HCT116 (cell line): ENCODE results near the gene SH2D3C. TPM values are rescaled to one million over a fixed set of nuclear protein-coding genes. Genes with fewer than 3 reads are reported as not detected.

ENCODE experiments used
- ATAC-seq: fragments of 200-7000 bp; cut with Tn5 transposase; 2 replicates; pipeline ENCODE4 v1.9.1; 2020; ENCODE audit warnings: mild to moderate bottlenecking, moderate library complexity
- BruUV-seq: library from RNA; stranded (reverse); fragments of 400-500 nt; replicated peaks from 2 replicates; lab custom pipeline; 2021; lab: Mats Ljungman, UMichigan
- CTCF ChIA-PET: fragments of 300-600 bp; sonication (Branson Sonifier 250); formaldehyde crosslinking; loops from one replicate; lab custom pipeline; 2021; ENCODE audit warnings: antibody characterized with exemption; lab: Charles Lee
- POLR2A ChIA-PET: fragments of 300-600, 350-600 bp; sonication (Branson Sonifier 250); formaldehyde crosslinking; loops from one replicate; lab custom pipeline; 2021; ENCODE audit warnings: antibody characterized with exemption; lab: Charles Lee
- RAD21 ChIA-PET, 2 experiments: fragments of 300-600 bp; sonication (Branson Sonifier 250); formaldehyde crosslinking; loops; one replicate each; lab custom pipeline; 2023; ENCODE audit warnings: low total read pairs in 2 of 2; ENCODE audit not compliant: uncharacterized antibody in 2 of 2, unreplicated experiment in 2 of 2, low non-redundant PET in 1 of 2; lab: Charles Lee
- DNase-seq: peaks from one replicate; pipeline ENCODE4 v3.0.0-alpha.2; 2010; ENCODE audit warnings: low read depth, low spot score
- H2AFZ ChIP-seq: fragments of 200-600 bp; shearing (Covaris generic), sonication (generic); 2 replicates; pipeline ENCODE4 v1.6.1; 2017; ENCODE audit warnings: low read depth, mixed run types, mixed read lengths, antibody characterized with exemption, low read length; ENCODE audit not compliant: poor library complexity, severe bottlenecking
- H3K27ac ChIP-seq: 2 replicates; pipeline ENCODE4 v1.5.1; 2012; ENCODE audit warnings: low read depth, low read length
- H3K27me3 ChIP-seq: fragments of 200-600 bp; sonication (generic); 2 replicates; pipeline ENCODE4 v1.6.1; 2016; ENCODE audit warnings: mixed run types, low read length, mixed read lengths; ENCODE audit not compliant: insufficient read depth
- H3K36me3 ChIP-seq, 2 experiments: fragments of 200-500 bp in 1 of 2; fragments of 200-600 bp in 1 of 2; sonication (Bioruptor generic) in 1 of 2; sonication (generic) in 1 of 2; 2 replicates each; pipeline versions ENCODE4 v1.5.1 to v1.6.1; 2014 to 2016; ENCODE audit warnings: low read length in 2 of 2, inconsistent platforms in 1 of 2, mixed read lengths in 1 of 2, mixed run types in 1 of 2; ENCODE audit not compliant: insufficient read depth in 2 of 2, control insufficient read depth in 1 of 2
- H3K4me1 ChIP-seq, 2 experiments: fragments of 200-600 bp in 1 of 2; sonication (generic) in 1 of 2; 2 replicates each; pipeline versions ENCODE4 v1.5.1 to v1.6.1; 2012 to 2017; ENCODE audit warnings: low read length in 2 of 2, inconsistent platforms in 1 of 2, mild to moderate bottlenecking in 1 of 2, mixed read lengths in 1 of 2, mixed run types in 1 of 2, moderate library complexity in 1 of 2; ENCODE audit not compliant: insufficient read depth in 2 of 2, control insufficient read depth in 1 of 2
- H3K4me2 ChIP-seq: fragments of 200-600 bp; sonication (generic); 2 replicates; pipeline ENCODE4 v1.6.1; 2017; ENCODE audit warnings: mixed run types, low read length, mixed read lengths
- H3K4me3 ChIP-seq, 2 experiments: fragments of 200-600 bp in 1 of 2; sonication (generic) in 1 of 2; replicated peaks in 1 of 2; 2 replicates each; pipeline ENCODE4 v1.5.1; 2011 to 2016; ENCODE audit warnings: low read length in 2 of 2, control low read depth in 1 of 2, low read depth in 1 of 2, mild to moderate bottlenecking in 1 of 2, mixed read lengths in 1 of 2, mixed run types in 1 of 2
- H3K79me2 ChIP-seq: fragments of 200-600 bp; sonication (generic); 2 replicates; pipeline ENCODE4 v1.6.1; 2017; ENCODE audit warnings: mild to moderate bottlenecking, mixed run types, low read length, moderate library complexity, mixed read lengths; ENCODE audit not compliant: insufficient read depth
- H3K9ac ChIP-seq: fragments of 200-600 bp; sonication (generic); 2 replicates; pipeline ENCODE4 v1.6.1; 2016; ENCODE audit warnings: low read length, mixed read lengths
- H3K9me2 ChIP-seq: fragments of 200-600 bp; sonication (generic), shearing (Covaris generic); 2 replicates; pipeline ENCODE4 v1.6.1; 2017; ENCODE audit warnings: mixed run types, mild to moderate bottlenecking, moderate library complexity; ENCODE audit not compliant: insufficient read depth
- H3K9me3 ChIP-seq, 2 experiments: fragments of 200-500 bp in 1 of 2; fragments of 200-600 bp in 1 of 2; sonication (Bioruptor generic) in 1 of 2; sonication (generic) in 1 of 2; 2 replicates each; pipeline ENCODE4 v1.6.1; 2014 to 2017; ENCODE audit warnings: low read length in 2 of 2, mixed read lengths in 2 of 2, inconsistent platforms in 1 of 2, low read depth in 1 of 2, mild to moderate bottlenecking in 1 of 2, mixed run types in 1 of 2, moderate library complexity in 1 of 2; ENCODE audit not compliant: control insufficient read depth in 1 of 2, insufficient read depth in 1 of 2
- H4K20me1 ChIP-seq: fragments of 200-600 bp; sonication (generic), shearing (Covaris generic); 2 replicates; pipeline ENCODE4 v1.6.1; 2017; ENCODE audit warnings: mixed run types, mild to moderate bottlenecking, moderate library complexity; ENCODE audit not compliant: insufficient read depth
- CBX3 ChIP-seq: IDR thresholded peaks from 2 replicates; pipeline ENCODE4 v1.6.1; 2012; ENCODE audit warnings: low read depth
- CEBPB ChIP-seq: IDR thresholded peaks from 2 replicates; pipeline ENCODE4 v1.6.1; 2012; ENCODE audit warnings: low read depth
- EGR1 ChIP-seq: IDR thresholded peaks from 2 replicates; pipeline ENCODE4 v1.6.1; 2012; ENCODE audit warnings: low read depth
- ELF1 ChIP-seq: IDR thresholded peaks from 2 replicates; pipeline ENCODE4 v1.6.1; 2012; ENCODE audit warnings: low read depth, borderline replicate concordance
- FOSL1 ChIP-seq: IDR thresholded peaks from 2 replicates; pipeline ENCODE4 v1.6.1; 2012; ENCODE audit warnings: low read depth
- JUND ChIP-seq: IDR thresholded peaks from 2 replicates; pipeline ENCODE4 v1.6.1; 2012
- POLR2A ChIP-seq: IDR thresholded peaks from 2 replicates; pipeline ENCODE4 v1.7.0; 2011; ENCODE audit warnings: borderline replicate concordance; ENCODE audit not compliant: insufficient read depth, insufficient read length; ENCODE audit errors: extremely low read depth
- POLR2AphosphoS5 ChIP-seq: IDR thresholded peaks from 2 replicates; pipeline ENCODE4 v1.6.1; 2011; ENCODE audit warnings: mild to moderate bottlenecking, low read depth, low read length, moderate library complexity
- RAD21 ChIP-seq: IDR thresholded peaks from 2 replicates; pipeline ENCODE4 v1.6.1; 2012; ENCODE audit warnings: low read depth, mild to moderate bottlenecking
- SIN3A ChIP-seq: IDR thresholded peaks from 2 replicates; pipeline ENCODE4 v1.6.1; 2012; ENCODE audit warnings: low read depth
- SP1 ChIP-seq: IDR thresholded peaks from 2 replicates; pipeline ENCODE4 v1.6.1; 2012; ENCODE audit warnings: low read depth
- SRF ChIP-seq: IDR thresholded peaks from 2 replicates; pipeline ENCODE4 v1.6.1; 2012; ENCODE audit warnings: low read depth
- YY1 ChIP-seq: IDR thresholded peaks from 2 replicates; pipeline ENCODE4 v1.6.1; 2011; ENCODE audit warnings: low read length, low read depth, moderate library complexity, mild to moderate bottlenecking; ENCODE audit not compliant: insufficient replicate concordance; ENCODE audit errors: extremely low read depth
- ZFX ChIP-seq: fragments of 450-650 bp; IDR thresholded peaks from 2 replicates; pipeline ENCODE4 v1.6.1; 2017
- intact Hi-C: fragments of 100-400 bp; cut with micrococcal nuclease; formaldehyde crosslinking; loops from 2 replicates; pipeline ENCODE4 v1.10.0; 2022
- total RNA-seq: library from RNA; stranded (reverse); gene quantifications from one replicate; pipeline ENCODE4 v1.2.1, GENCODE V29; 2021; ENCODE audit not compliant: unreplicated experiment
- TF ChIP-seq, protein P1 (sequence below): IDR thresholded peaks from 2 replicates; pipeline ENCODE4 v1.6.1; 2011; ENCODE audit warnings: mild to moderate bottlenecking, low read length, moderate library complexity; ENCODE audit not compliant: insufficient replicate concordance; ENCODE audit errors: extremely low read depth
- TF ChIP-seq, protein P2 (sequence below): IDR thresholded peaks from 2 replicates; pipeline ENCODE4 v1.6.1; 2012
- TF ChIP-seq, protein P3 (sequence below), 3 experiments: fragments of 200-600 bp in 1 of 3; sonication (generic) in 1 of 3; IDR thresholded peaks in 2 of 3; conservative IDR thresholded peaks in 1 of 3; 2 replicates each; pipeline ENCODE4 v1.5.1; 2012 to 2017; ENCODE audit warnings: low read depth in 2 of 3, low read length in 2 of 3, antibody characterized with exemption in 1 of 3, borderline replicate concordance in 1 of 3, control low read depth in 1 of 3, mild to moderate bottlenecking in 1 of 3, mixed read lengths in 1 of 3, mixed run types in 1 of 3, moderate library complexity in 1 of 3; ENCODE audit not compliant: insufficient read depth in 1 of 3
- TF ChIP-seq, protein P4 (sequence below): IDR thresholded peaks from 2 replicates; pipeline ENCODE4 v1.6.1; 2012; ENCODE audit warnings: low read depth
- TF ChIP-seq, protein P5 (sequence below): IDR thresholded peaks from 2 replicates; pipeline ENCODE4 v1.6.1; 2012

SH2D3C gene
- total RNA-seq, 1 experiment from 2014 or later, result 1.3 TPM

DNA sequence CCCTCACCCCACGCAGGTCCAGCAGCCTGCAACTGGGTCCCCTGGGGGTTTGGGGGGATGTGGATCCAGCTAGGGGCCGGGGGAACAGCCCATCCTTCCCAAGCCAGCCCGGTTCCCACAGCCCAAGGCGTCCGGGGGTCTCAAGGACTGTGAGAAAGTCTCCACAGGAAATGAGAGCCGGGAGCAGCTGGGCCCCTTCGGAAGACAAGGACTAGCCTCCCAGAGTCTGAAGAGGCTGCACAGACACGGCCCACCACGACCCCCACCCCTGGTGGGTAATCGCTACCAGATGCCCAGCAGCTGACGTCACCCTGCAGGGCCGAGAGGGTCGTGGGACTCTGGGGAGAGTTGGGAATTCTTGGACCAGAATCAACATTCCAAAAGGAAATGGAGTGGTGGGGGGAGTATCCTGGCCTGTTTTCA is 10.5 kb downstream of the SH2D3C start (continued):
- TF ChIP-seq, protein P1, sequence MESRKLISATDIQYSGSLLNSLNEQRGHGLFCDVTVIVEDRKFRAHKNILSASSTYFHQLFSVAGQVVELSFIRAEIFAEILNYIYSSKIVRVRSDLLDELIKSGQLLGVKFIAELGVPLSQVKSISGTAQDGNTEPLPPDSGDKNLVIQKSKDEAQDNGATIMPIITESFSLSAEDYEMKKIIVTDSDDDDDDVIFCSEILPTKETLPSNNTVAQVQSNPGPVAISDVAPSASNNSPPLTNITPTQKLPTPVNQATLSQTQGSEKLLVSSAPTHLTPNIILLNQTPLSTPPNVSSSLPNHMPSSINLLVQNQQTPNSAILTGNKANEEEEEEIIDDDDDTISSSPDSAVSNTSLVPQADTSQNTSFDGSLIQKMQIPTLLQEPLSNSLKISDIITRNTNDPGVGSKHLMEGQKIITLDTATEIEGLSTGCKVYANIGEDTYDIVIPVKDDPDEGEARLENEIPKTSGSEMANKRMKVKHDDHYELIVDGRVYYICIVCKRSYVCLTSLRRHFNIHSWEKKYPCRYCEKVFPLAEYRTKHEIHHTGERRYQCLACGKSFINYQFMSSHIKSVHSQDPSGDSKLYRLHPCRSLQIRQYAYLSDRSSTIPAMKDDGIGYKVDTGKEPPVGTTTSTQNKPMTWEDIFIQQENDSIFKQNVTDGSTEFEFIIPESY, result no peak
- TF ChIP-seq ELF1 (no peak), POLR2AphosphoS5 (no peak), YY1 (no peak), CBX3 (no peak), RAD21 (no peak), JUND (no peak), POLR2A (no peak)
- TF ChIP-seq, all 23 proteins: peak for 0

DNA sequence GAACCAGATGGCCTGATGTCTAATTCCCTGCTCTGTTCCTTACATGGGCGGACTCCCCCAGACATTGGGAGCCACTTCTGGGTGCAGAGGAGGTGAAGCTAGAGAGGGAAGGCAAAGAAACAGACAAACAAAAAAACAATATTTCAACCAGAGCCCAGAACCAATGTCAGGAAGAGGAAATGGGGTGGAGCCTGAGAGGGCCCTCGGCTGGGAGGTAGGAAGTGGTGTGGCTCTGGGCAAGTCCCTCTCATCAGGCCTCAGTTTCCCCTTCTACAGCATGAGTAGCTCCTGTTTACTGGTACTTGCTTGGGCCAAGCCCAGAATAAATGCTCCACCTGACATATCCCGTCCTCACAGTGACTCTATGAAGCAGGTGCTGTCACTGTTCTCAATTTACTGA is 11.1 kb downstream of the SH2D3C start:
- Histone ChIP-seq H3K79me2 (no peaks in the 10 kb centered on the region), H3K27me3 (no peaks in the 10 kb centered on the region), H3K9ac (no peak overlapping the region), H3K27ac (no peak overlapping the region), H3K4me1 (peaks cover 13 to 21% of the 10 kb centered on the region in 2 experiments), H3K4me2 (no peak overlapping the region), H4K20me1 (no peaks in the 10 kb centered on the region), H3K9me2 (no peaks in the 10 kb centered on the region), H2AFZ (no peak overlapping the region), H3K9me3 (no peaks in the 10 kb centered on the region), H3K36me3 (no peaks in the 10 kb centered on the region), H3K4me3 (no peak overlapping the region)
- BruUV-seq, result no TSS peak
- POLR2A ChIA-PET, result no interaction called here
- DNase-seq, result no peak
- no peak for ATAC-seq
- CTCF ChIA-PET, result interaction anchor here (1.1 kb wide), 1 partner anchor 103 kb away, joined by 4 read pairs; no protein-coding TSS in a partner anchor
- intact Hi-C loops, result no loop called here
- RAD21 ChIA-PET, result no interaction called here
- TF ChIP-seq CEBPB (no peak), FOSL1 (no peak), CBX3 (no peak), SIN3A (no peak), POLR2A (no peak), ZFX (no peak), ELF1 (no peak), EGR1 (no peak), YY1 (no peak), POLR2AphosphoS5 (no peak), SRF (no peak), SP1 (no peak)
- TF ChIP-seq, protein P2, sequence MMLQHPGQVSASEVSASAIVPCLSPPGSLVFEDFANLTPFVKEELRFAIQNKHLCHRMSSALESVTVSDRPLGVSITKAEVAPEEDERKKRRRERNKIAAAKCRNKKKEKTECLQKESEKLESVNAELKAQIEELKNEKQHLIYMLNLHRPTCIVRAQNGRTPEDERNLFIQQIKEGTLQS, result no peak
- TF ChIP-seq, protein P3, sequence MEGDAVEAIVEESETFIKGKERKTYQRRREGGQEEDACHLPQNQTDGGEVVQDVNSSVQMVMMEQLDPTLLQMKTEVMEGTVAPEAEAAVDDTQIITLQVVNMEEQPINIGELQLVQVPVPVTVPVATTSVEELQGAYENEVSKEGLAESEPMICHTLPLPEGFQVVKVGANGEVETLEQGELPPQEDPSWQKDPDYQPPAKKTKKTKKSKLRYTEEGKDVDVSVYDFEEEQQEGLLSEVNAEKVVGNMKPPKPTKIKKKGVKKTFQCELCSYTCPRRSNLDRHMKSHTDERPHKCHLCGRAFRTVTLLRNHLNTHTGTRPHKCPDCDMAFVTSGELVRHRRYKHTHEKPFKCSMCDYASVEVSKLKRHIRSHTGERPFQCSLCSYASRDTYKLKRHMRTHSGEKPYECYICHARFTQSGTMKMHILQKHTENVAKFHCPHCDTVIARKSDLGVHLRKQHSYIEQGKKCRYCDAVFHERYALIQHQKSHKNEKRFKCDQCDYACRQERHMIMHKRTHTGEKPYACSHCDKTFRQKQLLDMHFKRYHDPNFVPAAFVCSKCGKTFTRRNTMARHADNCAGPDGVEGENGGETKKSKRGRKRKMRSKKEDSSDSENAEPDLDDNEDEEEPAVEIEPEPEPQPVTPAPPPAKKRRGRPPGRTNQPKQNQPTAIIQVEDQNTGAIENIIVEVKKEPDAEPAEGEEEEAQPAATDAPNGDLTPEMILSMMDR (IDR thresholded peaks at IDR 0.05 in 2 of 3, conservative IDR thresholded peaks at IDR 0.05 in 1 of 3; ENCODE audit: borderline replicate concordance in 1 of 3, insufficient read depth in 1 of 3, low read depth in 2 of 3, low read length in 2 of 3), result no peak
- TF ChIP-seq, protein P4, sequence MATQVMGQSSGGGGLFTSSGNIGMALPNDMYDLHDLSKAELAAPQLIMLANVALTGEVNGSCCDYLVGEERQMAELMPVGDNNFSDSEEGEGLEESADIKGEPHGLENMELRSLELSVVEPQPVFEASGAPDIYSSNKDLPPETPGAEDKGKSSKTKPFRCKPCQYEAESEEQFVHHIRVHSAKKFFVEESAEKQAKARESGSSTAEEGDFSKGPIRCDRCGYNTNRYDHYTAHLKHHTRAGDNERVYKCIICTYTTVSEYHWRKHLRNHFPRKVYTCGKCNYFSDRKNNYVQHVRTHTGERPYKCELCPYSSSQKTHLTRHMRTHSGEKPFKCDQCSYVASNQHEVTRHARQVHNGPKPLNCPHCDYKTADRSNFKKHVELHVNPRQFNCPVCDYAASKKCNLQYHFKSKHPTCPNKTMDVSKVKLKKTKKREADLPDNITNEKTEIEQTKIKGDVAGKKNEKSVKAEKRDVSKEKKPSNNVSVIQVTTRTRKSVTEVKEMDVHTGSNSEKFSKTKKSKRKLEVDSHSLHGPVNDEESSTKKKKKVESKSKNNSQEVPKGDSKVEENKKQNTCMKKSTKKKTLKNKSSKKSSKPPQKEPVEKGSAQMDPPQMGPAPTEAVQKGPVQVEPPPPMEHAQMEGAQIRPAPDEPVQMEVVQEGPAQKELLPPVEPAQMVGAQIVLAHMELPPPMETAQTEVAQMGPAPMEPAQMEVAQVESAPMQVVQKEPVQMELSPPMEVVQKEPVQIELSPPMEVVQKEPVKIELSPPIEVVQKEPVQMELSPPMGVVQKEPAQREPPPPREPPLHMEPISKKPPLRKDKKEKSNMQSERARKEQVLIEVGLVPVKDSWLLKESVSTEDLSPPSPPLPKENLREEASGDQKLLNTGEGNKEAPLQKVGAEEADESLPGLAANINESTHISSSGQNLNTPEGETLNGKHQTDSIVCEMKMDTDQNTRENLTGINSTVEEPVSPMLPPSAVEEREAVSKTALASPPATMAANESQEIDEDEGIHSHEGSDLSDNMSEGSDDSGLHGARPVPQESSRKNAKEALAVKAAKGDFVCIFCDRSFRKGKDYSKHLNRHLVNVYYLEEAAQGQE, result no peak
- TF ChIP-seq, protein P5, sequence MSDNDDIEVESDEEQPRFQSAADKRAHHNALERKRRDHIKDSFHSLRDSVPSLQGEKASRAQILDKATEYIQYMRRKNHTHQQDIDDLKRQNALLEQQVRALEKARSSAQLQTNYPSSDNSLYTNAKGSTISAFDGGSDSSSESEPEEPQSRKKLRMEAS, result no peak
